Stimulated activated CD4-positive, alpha-beta T cell treated with anti-CD3 and anti-CD28 coated beads, Interleukin-4, amount 100 ng/mL, for 24 hours (primary cell): ENCODE measurements around the gene TTC24.
"Not testable (repeated sequence)": the region's sequence is repeated elsewhere in the genome, so short reads cannot be mapped to it uniquely, and the experiment has no call there.

ENCODE experiments used
- DNase-seq: peaks from one replicate; pipeline ENCODE4 v3.0.0-alpha.2; 2020

Gene TTC24

GRCh38 chr1:156579472-156579871 is at the start of gene TTC24:
TSS of gene TTC24 (plus strand) at chr1:156579723. CDS start at chr1:156581365, 1,642 bp downstream.
- DNase-seq, result no peak

- no peak for DNase-seq
Measured at GRCh38 chr1:156530006-156530405, 49.5 kb upstream of the TTC24 start.

- no peak for DNase-seq
Measured at GRCh38 chr1:156532374-156532773, 47.1 kb upstream of the TTC24 start.

- no peak for DNase-seq
Measured at GRCh38 chr1:156533568-156534220, 45.8 kb upstream of the TTC24 start.

- no peak for DNase-seq
Measured at GRCh38 chr1:156534424-156535060, 45.0 kb upstream of the TTC24 start.

GRCh38 chr1:156537027-156537426 is 42.5 kb upstream of the TTC24 start:
- DNase-seq, result no peak

- DNase-seq, result no peak
Measured at GRCh38 chr1:156538711-156539440, 40.6 kb upstream of the TTC24 start.

- DNase-seq, result no peak
Measured at GRCh38 chr1:156539818-156540355, 39.6 kb upstream of the TTC24 start.

GRCh38 chr1:156540955-156541354 is 38.6 kb upstream of the TTC24 start:
- no peak for DNase-seq

- no peak for DNase-seq
Measured at GRCh38 chr1:156543066-156543465, 36.5 kb upstream of the TTC24 start.

GRCh38 chr1:156544592-156545102 is 34.9 kb upstream of the TTC24 start:
- DNase-seq, result no peak

- no peak for DNase-seq
Measured at GRCh38 chr1:156546267-156546666, 33.3 kb upstream of the TTC24 start.

- DNase-seq, result no peak
Measured at GRCh38 chr1:156547434-156547833, 32.1 kb upstream of the TTC24 start.

GRCh38 chr1:156547982-156548381 is 31.5 kb upstream of the TTC24 start:
- no peak for DNase-seq

GRCh38 chr1:156549390-156549789 is 30.1 kb upstream of the TTC24 start:
- DNase-seq, result no peak

- no peak for DNase-seq
Measured at GRCh38 chr1:156549831-156550230, 29.7 kb upstream of the TTC24 start.

GRCh38 chr1:156550346-156550745 is 29.2 kb upstream of the TTC24 start:
- no peak for DNase-seq

- no peak for DNase-seq
Measured at GRCh38 chr1:156551066-156551643, 28.4 kb upstream of the TTC24 start.

GRCh38 chr1:156551869-156552268 is 27.7 kb upstream of the TTC24 start:
- no peak for DNase-seq

GRCh38 chr1:156552518-156552917 is 27.0 kb upstream of the TTC24 start:
- DNase-seq, result no peak

- not testable (repeated sequence) for DNase-seq
Measured at GRCh38 chr1:156552937-156553336, 26.6 kb upstream of the TTC24 start.

- no peak for DNase-seq
Measured at GRCh38 chr1:156553860-156554485, 25.6 kb upstream of the TTC24 start.

- no peak for DNase-seq
Measured at GRCh38 chr1:156554971-156555370, 24.6 kb upstream of the TTC24 start.
